Measurements from ENCODE around the gene FANK1.

FANK1 gene

GRCh38 chr10:125991392-125991791 lies 95.0 kb downstream of the FANK1 start:
- DNase-seq = no peak

- no peak for DNase-seq
These were observed 95.9 kb downstream of the FANK1 start for GRCh38 chr10:125992254-125992653.

- DNase-seq = no peak
These were observed 98.2 kb downstream of the FANK1 start for GRCh38 chr10:125994601-125995000.

- no peak for DNase-seq
These were observed 99.5 kb downstream of the FANK1 start for GRCh38 chr10:125995726-125996304.

- DNase-seq = no peak
These were observed 101.2 kb downstream of the FANK1 start for GRCh38 chr10:125997586-125997985.

GRCh38 chr10:125999694-126000093 lies 103.3 kb downstream of the FANK1 start:
- DNase-seq = no peak

- no peak for DNase-seq
These were observed 105.2 kb downstream of the FANK1 start for GRCh38 chr10:126001576-126001975.

- DNase-seq = no peak
These were observed 108.4 kb downstream of the FANK1 start for GRCh38 chr10:126004752-126005151.

GRCh38 chr10:126006264-126006663 lies 109.9 kb downstream of the FANK1 start:
- DNase-seq = no peak

GRCh38 chr10:126006906-126007305 lies 110.5 kb downstream of the FANK1 start:
- no peak for DNase-seq

GRCh38 chr10:126009650-126010049 lies 113.3 kb downstream of the FANK1 start:
- DNase-seq = no peak

- no peak for DNase-seq
These were observed 115.6 kb downstream of the FANK1 start for GRCh38 chr10:126011995-126012394.

GRCh38 chr10:126012485-126012884 lies 116.1 kb downstream of the FANK1 start:
- no peak for DNase-seq

GRCh38 chr10:126013489-126014281 lies 117.3 kb downstream of the FANK1 start:
- DNase-seq = peak; percentile 5 to 24

GRCh38 chr10:126014309-126014708 lies 117.9 kb downstream of the FANK1 start:
- DNase-seq = no peak

GRCh38 chr10:126015413-126015812 lies 119.0 kb downstream of the FANK1 start:
- no peak for DNase-seq

GRCh38 chr10:126016156-126016805 lies 119.9 kb downstream of the FANK1 start:
- no peak for DNase-seq

GRCh38 chr10:126016882-126017281 lies 120.5 kb downstream of the FANK1 start:
- DNase-seq = no peak

GRCh38 chr10:126017961-126018560 lies 121.7 kb downstream of the FANK1 start:
- DNase-seq = no peak

GRCh38 chr10:126021833-126022500 lies 125.6 kb downstream of the FANK1 start:
- no peak for DNase-seq

GRCh38 chr10:126022841-126023240 lies 126.5 kb downstream of the FANK1 start:
- no peak for DNase-seq

- DNase-seq = no peak
These were observed 131.3 kb downstream of the FANK1 start for GRCh38 chr10:126027692-126028091.

- DNase-seq = no peak
These were observed 133.6 kb downstream of the FANK1 start for GRCh38 chr10:126029999-126030398.
